NB4 (cell line): ENCODE measurements around the gene LRRC70.

Experiments
- TF ChIP-seq, protein P1 (sequence below): IDR thresholded peaks from 2 replicates; pipeline ENCODE4 v1.6.1; 2011; ENCODE audit warnings: low read depth, low read length
- TF ChIP-seq, protein P2 (sequence below): IDR thresholded peaks from one replicate; pipeline ENCODE4 v1.5.1; 2012; ENCODE audit warnings: low read depth, low read length

DNA sequence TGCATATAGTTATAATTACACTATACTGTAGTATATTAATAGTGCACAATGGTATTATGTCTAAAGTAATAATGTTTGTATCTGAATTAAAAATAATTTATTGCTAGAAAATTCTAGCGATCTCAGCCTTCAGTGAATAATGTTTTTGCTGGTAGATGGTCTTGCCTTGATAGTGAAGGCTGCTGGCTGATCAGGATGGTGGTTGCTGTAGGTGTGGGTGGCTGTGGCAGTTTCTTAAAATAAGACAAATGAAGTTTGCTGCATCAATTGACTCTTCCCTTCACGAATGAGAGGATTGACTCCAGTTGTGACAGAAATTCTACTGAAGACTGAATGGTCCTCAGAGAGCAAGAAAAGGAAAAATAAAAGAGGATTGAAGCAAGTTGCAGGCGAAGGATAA lies 19.7 kb upstream of the LRRC70 start:
- TF ChIP-seq, protein P1, sequence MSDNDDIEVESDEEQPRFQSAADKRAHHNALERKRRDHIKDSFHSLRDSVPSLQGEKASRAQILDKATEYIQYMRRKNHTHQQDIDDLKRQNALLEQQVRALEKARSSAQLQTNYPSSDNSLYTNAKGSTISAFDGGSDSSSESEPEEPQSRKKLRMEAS: no peak
- TF ChIP-seq, protein P2, sequence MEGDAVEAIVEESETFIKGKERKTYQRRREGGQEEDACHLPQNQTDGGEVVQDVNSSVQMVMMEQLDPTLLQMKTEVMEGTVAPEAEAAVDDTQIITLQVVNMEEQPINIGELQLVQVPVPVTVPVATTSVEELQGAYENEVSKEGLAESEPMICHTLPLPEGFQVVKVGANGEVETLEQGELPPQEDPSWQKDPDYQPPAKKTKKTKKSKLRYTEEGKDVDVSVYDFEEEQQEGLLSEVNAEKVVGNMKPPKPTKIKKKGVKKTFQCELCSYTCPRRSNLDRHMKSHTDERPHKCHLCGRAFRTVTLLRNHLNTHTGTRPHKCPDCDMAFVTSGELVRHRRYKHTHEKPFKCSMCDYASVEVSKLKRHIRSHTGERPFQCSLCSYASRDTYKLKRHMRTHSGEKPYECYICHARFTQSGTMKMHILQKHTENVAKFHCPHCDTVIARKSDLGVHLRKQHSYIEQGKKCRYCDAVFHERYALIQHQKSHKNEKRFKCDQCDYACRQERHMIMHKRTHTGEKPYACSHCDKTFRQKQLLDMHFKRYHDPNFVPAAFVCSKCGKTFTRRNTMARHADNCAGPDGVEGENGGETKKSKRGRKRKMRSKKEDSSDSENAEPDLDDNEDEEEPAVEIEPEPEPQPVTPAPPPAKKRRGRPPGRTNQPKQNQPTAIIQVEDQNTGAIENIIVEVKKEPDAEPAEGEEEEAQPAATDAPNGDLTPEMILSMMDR: no peak
